T-helper 9 cell (primary cell): Measurements from ENCODE around the gene DLK1.
A peak's percentile ranks its signal among the peaks of the same experiment; 100 is the strongest.

Experiments
- DNase-seq: peaks from one replicate; pipeline ENCODE4 v3.0.0-alpha.2; 2020

Gene DLK1

GRCh38 chr14:100693877-100694578 lies 32.7 kb upstream of the DLK1 start:
- no peak for DNase-seq

GRCh38 chr14:100694579-100695422 lies 31.9 kb upstream of the DLK1 start:
- DNase-seq, result no peak

GRCh38 chr14:100695423-100695738 lies 31.3 kb upstream of the DLK1 start:
- no peak for DNase-seq

GRCh38 chr14:100696008-100696407 lies 30.7 kb upstream of the DLK1 start:
- no peak for DNase-seq

- DNase-seq, result no peak
These were observed 30.1 kb upstream of the DLK1 start for GRCh38 chr14:100696590-100696989.

- no peak for DNase-seq
These were observed 28.6 kb upstream of the DLK1 start for GRCh38 chr14:100698066-100698465.

GRCh38 chr14:100698666-100699448 lies 27.8 kb upstream of the DLK1 start:
- no peak for DNase-seq

- no peak for DNase-seq
These were observed 25.4 kb upstream of the DLK1 start for GRCh38 chr14:100701314-100701713.

- DNase-seq, result no peak
These were observed 24.1 kb upstream of the DLK1 start for GRCh38 chr14:100702590-100702989.

- no peak for DNase-seq
These were observed 23.1 kb upstream of the DLK1 start for GRCh38 chr14:100703386-100704220.

GRCh38 chr14:100706200-100706599 lies 20.5 kb upstream of the DLK1 start:
- DNase-seq, result no peak

GRCh38 chr14:100706860-100707259 lies 19.8 kb upstream of the DLK1 start:
- DNase-seq, result no peak

GRCh38 chr14:100708425-100709288 lies 18.0 kb upstream of the DLK1 start:
- no peak for DNase-seq

- peak; percentile 10 for DNase-seq
These were observed 17.1 kb upstream of the DLK1 start for GRCh38 chr14:100709289-100710284.

GRCh38 chr14:100710391-100710790 lies 16.3 kb upstream of the DLK1 start:
- DNase-seq, result no peak

- DNase-seq, result no peak
These were observed 15.7 kb upstream of the DLK1 start for GRCh38 chr14:100710826-100711462.

GRCh38 chr14:100711493-100711892 lies 15.2 kb upstream of the DLK1 start:
- DNase-seq, result no peak

- no peak for DNase-seq
These were observed 14.2 kb upstream of the DLK1 start for GRCh38 chr14:100712490-100712889.

- no peak for DNase-seq
These were observed 13.0 kb upstream of the DLK1 start for GRCh38 chr14:100713705-100714104.
